GM18508 (cell line): ENCODE results near the gene CCNE1.
"Not testable (repeated sequence)": the region's sequence is repeated elsewhere in the genome, so short reads cannot be mapped to it uniquely, and the experiment has no call there.

ENCODE experiments used
- ATAC-seq: cut with Tn5 transposase; IDR thresholded peaks from one replicate; pipeline ENCODE4 v1.9.1; 2021; ENCODE audit warnings: moderate number of reproducible peaks; ENCODE audit not compliant: insufficient read depth, unreplicated experiment

Gene CCNE1

GRCh38 chr19:29785955-29786589 is 25.7 kb upstream of the CCNE1 start:
- no peak for ATAC-seq

GRCh38 chr19:29787281-29787680 is 24.5 kb upstream of the CCNE1 start:
- ATAC-seq = no peak

DNA sequence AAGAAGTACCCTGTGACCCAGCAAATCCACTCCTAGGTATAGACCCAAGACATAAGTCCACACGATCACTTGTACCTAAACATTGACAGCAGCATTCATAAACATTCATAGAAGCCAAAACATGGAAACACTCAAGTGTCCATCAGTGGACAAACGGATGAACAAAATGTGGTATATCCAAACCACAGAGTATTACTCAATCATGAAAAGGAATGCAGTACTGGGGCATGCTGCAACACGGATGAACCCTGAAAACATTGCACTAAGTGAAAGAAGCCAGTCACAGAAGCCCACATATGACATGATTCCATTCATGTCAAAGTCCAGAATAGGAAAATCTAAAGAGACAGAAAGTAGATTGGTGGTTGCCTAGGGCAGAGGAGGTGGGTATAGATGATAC is 22.8 kb upstream of the CCNE1 start:
- no peak for ATAC-seq

GRCh38 chr19:29793116-29793727 is 18.6 kb upstream of the CCNE1 start:
- ATAC-seq = no peak

- not testable (repeated sequence) for ATAC-seq
Measured at GRCh38 chr19:29794490-29794889, 17.3 kb upstream of the CCNE1 start.

DNA sequence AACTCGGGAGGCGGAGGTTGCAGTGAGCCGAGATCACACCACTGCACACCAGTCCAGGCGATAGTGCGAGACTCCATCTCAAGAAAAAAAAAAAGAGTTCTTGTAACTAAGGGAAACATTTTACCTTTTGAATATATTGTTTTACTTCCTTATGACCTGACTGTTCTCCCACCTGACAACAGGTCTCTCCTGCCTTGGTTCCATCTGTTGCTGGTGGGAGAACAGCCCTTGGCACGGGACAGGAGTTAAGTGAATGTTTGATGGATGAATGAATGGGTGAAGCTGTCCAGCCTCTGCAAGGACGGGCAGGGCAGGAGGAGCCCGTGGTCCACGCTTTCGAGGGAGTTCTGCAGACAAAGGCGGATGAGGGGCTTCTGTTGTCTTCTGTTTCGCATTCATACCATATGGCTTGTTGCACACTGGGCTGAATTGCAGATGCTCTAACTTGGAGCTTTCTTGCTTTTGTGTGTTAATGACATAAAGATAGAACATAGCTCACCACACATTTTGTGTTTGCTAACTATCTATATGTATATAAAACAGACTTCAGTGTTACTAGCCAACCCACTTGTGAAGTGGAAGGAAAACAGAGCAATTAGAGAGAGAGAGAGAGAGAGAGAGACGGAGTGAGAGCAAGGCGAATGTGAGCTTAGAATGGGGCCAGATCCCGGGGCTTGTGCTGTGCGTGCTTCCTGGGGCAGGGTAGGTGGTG is 16.2 kb upstream of the CCNE1 start:
- no peak for ATAC-seq

- ATAC-seq = no peak
Measured at GRCh38 chr19:29796173-29796573, 15.6 kb upstream of the CCNE1 start.

DNA sequence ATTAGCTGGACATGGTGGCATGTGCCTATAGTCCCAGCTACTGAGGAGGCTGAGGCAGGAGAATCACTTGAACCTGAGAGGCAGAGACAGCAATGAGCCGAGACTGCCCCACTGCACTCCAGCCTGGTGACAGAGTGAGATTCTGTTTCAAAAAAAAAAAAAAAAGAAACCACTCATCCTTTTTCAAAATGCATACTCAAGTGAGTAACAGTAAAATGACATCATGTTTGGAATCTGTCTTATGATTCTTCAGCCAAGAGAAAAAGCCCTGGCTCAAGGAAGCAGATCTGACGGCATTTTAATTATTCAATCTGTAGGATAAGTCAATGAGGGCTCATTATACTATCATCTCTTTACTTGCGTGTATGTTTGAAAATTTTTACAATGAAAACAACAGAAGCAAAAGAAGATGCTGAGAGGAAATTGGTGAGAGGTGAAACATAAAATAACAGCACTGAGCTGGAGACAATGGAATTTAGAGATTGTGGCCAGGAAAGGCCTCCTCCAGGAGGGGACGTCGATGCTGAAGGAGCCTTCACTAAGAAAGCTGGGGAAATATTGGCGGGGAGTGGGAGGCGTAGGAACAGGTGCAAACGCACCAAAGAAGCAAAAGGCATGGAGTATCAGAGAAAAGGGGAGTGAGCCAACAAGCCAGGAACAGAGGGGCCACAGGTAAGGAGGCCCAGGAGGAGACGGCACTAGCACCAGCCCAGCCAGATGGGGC is 12.9 kb upstream of the CCNE1 start:
- no peak for ATAC-seq

GRCh38 chr19:29800100-29800825 is 11.5 kb upstream of the CCNE1 start:
- ATAC-seq = no peak

DNA sequence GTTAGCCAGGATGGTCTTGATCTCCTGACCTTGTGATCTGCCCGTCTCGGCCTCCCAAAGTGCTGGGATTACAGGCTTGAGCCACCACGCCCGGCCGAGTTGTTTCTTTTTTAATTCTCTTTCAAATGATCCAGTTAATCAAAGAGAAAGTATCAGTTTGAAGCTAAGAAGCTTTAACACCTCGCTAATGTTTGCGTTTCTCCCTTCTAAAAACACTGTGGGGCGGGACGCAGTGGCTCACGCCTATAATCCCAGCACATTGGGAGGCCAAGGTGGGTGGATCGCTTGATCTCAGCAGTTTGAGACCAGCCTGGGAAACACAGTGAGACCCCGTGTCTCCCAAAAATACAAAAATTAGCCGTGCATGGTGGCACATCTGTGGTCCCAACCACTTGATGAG is 7.8 kb upstream of the CCNE1 start:
- not testable (repeated sequence) for ATAC-seq

DNA sequence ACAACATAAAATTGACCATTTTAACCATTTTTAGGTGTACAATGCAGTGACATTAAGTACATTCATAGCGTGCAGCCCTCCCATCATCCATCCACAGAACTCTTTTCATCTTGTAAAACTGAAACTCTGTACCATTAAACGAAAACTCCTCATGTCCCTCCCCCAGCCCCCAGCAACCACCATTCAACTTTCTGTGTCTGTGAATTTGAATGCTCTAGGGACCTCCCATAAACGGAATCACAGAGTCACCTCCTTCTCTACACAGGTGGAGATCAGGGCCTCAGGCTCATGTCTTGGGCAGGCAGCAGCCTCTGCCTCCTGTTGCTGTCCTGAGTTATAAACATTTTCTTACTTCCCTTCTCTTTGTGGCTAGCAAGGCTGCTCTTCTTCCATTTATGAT is 7.3 kb upstream of the CCNE1 start:
- ATAC-seq = peak; percentile 70

DNA sequence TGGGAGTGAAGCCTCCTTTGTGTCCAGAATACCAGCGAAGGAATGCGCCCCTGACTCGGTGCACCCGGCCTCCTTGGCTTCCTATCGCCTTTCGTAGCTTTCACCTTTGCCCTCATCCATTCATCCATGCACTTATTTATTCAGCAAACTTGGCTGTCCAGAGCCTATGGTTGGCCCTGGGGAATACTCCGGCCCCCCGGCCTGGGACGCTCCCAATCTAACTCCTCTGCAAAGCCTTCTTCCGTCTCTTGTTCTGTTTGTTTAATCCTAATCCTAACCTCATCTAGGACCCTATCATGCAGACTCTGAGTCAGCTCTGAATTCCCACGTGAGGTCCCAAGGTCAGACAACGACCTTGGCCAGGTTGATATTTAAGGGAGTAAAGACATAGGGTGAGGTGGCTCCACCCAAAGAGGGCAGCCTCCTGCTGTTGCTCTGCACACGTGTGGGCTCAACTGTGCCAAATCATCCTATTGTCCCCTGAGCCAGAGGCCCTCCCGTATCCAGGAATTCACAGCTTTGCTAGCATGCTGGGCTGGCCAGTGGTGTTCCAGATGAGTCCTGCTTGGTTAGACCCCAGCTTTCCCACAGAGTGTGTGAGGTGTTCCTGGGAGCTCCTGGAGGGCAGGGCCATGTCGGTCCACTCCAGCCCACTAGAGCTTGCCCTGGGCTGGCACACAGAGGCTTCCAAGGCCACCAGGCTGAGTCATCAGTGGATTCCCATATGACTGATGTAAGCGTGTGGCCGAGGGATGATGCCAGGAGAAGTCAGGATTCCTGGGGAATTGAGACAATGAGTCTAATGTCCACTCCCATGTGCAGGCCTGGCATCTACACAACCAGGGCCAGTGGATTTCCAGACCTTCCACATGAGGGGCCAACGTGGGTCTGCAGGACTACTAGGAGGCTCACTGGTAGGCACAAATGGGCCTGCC is 6.5 kb upstream of the CCNE1 start:
- ATAC-seq = no peak

DNA sequence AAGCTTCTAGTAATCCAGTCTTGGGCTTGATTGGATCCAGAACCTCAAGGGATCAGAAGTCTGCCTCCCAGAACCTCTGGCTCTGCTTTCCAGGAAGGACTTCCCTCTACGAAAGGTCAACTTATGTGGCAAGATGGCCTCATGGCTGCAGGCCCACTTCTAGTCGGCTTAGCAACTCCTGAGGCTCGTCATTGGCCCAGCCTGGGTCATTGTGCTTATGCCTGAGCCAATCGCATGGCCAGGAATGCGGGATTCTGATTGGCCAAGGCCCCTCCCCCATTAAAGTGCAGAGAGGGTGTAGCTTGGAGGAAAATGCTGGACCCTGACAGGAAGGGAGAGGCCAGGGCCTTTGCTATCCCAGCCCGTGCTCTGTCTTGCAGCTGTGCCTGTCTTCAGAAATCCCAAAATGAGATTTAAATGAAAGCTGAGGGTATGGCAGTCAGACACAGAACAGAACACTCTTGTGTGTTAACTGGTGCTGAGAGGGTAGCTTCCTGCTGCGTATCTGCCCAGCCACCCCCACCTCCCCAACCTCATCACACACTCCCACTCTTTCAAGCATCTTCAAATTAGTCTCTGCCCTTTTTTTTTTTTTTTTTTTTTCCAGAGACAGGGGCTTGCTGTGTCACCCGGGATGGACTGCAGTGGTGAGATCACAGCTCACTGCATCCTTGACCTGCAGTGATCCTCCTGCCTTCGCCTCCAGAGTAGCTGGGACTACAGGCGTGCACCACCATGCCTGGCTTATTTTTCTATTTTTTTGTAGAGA is 5.5 kb upstream of the CCNE1 start:
- no peak for ATAC-seq

DNA sequence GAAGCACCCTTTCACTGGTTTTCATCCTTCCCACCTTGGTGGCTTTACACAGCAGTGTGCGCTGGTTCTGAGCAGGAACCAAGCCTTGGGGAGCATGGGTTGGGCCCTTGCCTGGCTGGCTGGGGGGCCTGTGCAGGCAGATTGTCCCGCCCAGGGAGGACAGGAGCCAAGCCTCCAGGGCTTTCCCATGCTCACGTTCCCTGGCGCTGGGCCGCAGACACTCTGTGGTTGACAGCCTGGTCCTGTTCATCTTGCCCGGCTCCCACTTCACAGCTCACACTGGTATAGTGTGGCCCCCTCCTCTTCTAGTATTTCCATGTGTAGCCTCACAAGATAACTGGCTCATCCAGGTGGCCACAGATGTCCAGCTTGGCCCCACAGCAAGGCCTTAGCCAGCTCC is 4.6 kb upstream of the CCNE1 start:
- no peak for ATAC-seq

DNA sequence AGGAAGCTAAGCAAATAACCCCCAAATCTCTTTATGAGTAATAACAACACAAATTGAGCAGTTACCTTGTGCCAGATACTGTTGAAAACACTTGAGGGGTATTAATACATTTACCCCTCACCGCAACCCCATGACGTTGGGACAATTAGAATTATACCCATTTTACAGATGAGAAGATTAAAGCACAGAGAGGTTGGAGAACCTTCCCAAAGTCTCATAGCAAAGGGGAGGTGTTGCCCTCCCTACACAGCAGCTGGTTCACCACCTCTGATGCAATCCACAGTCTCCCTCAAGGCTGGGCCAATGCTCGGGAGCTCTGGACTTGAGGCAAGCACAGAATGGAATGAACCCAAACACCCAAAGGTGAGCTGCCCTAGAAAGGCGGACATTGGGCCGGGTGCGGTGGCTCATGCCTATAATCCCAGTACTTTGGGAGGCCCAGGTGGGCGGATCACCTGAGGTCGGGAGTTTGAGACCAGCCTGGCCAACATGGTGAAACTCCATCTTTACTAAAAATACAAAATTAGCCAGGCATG is 3.9 kb upstream of the CCNE1 start:
- no peak for ATAC-seq

GRCh38 chr19:29809795-29810503 is 1.8 kb upstream of the CCNE1 start:
- ATAC-seq = no peak

DNA sequence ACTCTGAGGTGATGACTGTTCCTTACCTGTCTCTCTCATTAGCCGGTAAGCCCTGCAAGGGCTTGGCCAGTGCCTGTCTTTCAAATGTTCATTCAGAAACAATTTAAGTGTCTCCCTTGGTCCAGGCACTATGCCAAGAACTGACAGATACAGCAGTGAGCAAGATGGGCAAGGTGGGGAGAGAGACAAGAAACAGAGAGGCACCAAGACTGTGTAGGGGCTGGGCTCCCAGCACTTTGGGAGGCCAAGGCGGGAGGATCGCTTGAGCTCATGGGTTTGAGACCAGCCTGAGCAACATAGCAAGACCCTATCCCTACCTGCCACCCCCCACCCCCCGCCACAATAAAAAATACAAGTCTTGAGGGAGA is 1.3 kb upstream of the CCNE1 start:
- no peak for ATAC-seq
